ENCODE data around the gene MBOAT7. TPM values are rescaled to one million over a fixed set of nuclear protein-coding genes. Genes with fewer than 3 reads are reported as not detected.
"Not testable (repeated sequence)": the region's sequence is repeated elsewhere in the genome, so short reads cannot be mapped to it uniquely, and the experiment has no call there.

MBOAT7 gene
- total RNA-seq, 2 experiments from 2014 or later, result 90.8 to 93.4 TPM

DNA sequence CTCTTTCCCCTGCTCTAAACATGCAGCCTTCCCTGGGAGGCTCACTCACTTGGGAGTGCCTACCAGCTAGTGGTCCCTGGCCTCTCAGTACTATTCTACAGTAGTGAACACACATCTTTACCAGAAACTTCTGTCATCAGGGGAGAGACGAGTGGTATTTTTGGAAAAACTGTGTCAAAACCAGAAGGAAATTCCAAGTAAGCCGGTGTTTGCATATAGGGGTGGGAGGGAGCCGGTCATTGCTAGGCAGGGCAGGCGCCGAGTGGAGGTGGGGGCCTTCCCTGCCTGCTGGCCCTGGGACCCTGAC lies 18.2 kb upstream of the MBOAT7 start:
- POLR2A ChIA-PET, result interaction anchor here (0.6 to 6.5 kb wide), 2 partner anchors 17 to 71 kb away, joined by 3 to 49 read pairs; partner anchors contain the start of genes MBOAT7 and TSEN34
- no peaks in the 10 kb centered on the region for H3K9me3 Mint-ChIP-seq
- no peak for DNase-seq
- CTCF ChIA-PET, result interaction anchor here (1.2 kb wide), 2 partner anchors 181 to 183 kb away, joined by 3 read pairs; no protein-coding TSS in a partner anchor
- H3K36me3 Mint-ChIP-seq (ENCODE audit: low read depth), result peaks cover 79% of the 10 kb centered on the region
- H3K27ac Mint-ChIP-seq, result peak overlapping the region; percentile 9
- no peak overlapping the region for H3K4me3 Mint-ChIP-seq
- H3K4me1 Mint-ChIP-seq, result peaks cover 92% of the 10 kb centered on the region
- H3K27me3 Mint-ChIP-seq, result no peaks in the 10 kb centered on the region

DNA sequence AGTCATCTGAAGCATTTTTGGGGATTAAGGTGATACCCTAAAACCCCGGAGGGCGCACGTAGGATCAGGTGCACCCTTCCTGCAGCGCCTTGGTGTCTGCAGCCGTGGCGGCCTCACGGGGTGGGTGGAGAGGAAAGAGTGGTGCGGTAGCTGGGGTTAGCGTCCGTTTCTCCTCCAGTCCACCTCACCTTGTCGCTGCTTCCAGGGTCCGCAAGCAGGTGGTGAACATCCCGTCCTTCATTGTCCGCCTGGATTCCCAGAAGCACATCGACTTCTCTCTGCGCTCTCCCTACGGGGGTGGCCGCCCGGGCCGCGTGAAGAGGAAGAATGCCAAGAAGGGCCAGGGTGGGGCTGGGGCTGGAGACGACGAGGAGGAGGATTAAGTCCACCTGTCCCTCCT lies 17.8 kb upstream of the MBOAT7 start:
- H3K36me3 Mint-ChIP-seq (ENCODE audit: low read depth), result peaks cover 81% of the 10 kb centered on the region
- H3K27me3 Mint-ChIP-seq, H3K27ac Mint-ChIP-seq, H3K9me3 Mint-ChIP-seq, DNase-seq, H3K4me3 Mint-ChIP-seq: not testable (repeated sequence)
- peaks cover 96% of the 10 kb centered on the region for H3K4me1 Mint-ChIP-seq
- ChIA-PET POLR2A (interaction anchor here (0.8 to 6.5 kb wide), 3 partner anchors 16 to 92 kb away, joined by 3 to 49 read pairs (median 3); partner anchors contain the start of genes MBOAT7, PRPF31, TFPT and TSEN34), CTCF (interaction anchor here (0.7 kb wide), 1 partner anchor 18 kb away, joined by 3 read pairs; the partner anchor contains the start of gene MBOAT7)

DNA sequence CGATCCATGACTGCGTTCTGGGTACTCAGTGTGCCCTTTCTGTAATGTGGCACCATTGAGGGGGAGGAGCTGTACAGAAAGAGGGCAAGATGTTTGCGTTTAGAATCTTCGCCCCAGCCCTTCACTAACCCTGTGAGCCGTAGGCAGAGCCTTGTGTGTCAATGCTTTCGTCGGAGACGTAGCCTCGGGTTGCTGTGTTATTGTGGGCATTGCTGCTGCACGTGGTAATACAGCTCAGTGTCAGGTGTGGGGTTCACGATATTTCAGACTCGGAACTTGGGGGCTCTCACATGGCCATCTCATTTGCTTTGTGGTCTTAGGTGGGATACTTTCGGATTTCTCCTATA lies 17.4 kb upstream of the MBOAT7 start:
- H3K27ac Mint-ChIP-seq, result no peak overlapping the region
- no peak for DNase-seq
- no peak overlapping the region for H3K4me3 Mint-ChIP-seq
- POLR2A ChIA-PET, result interaction anchor here (0.8 to 6.5 kb wide), 3 partner anchors 16 to 91 kb away, joined by 3 to 49 read pairs (median 3); partner anchors contain the start of genes MBOAT7, PRPF31, TFPT and TSEN34
- peaks cover 97% of the 10 kb centered on the region for H3K4me1 Mint-ChIP-seq
- H3K9me3 Mint-ChIP-seq, result no peaks in the 10 kb centered on the region
- H3K27me3 Mint-ChIP-seq, result no peaks in the 10 kb centered on the region
- peaks cover 85% of the 10 kb centered on the region for H3K36me3 Mint-ChIP-seq (ENCODE audit: low read depth)
- CTCF ChIA-PET, result interaction anchor here (0.7 kb wide), 1 partner anchor 17 kb away, joined by 3 read pairs; the partner anchor contains the start of gene MBOAT7

DNA sequence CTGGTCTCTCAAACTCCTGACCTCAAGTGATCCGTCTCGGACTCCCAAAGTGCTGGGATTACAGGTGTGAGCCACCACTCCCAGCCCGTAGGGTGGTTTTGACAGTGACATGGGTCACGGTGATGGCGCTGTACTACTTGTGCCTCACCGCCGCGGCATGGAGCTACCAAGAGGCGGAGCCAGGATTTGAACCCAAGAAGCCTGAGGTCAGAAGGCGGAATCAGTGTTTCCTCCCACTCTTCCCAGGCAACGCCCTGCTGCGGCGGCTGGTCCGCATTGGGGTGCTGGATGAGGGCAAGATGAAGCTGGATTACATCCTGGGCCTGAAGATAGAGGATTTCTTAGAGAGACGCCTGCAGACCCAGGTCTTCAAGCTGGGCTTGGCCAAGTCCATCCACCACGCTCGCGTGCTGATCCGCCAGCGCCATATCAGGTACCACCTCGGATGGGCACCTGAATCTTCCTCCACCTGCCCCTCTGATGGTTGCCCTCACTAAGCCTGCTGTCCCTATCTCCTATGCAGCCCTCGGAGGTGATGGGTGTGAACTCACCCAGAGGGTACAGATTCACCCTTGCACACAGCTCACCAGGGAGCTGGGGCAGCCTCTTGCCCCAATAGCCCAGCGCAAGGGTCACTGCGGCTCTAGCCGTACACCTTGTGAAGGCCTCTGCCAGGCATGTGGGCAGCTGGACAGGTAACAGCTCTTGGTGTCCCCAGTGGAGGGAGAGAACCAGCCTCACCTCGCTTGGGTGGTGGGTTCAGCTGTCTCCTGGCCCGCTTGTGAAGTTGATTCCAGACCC lies 16.9 kb upstream of the MBOAT7 start:
- no peak overlapping the region for H3K4me3 Mint-ChIP-seq
- H3K9me3 Mint-ChIP-seq, result no peaks in the 10 kb centered on the region
- ChIA-PET POLR2A (interaction anchor here (0.8 to 6.5 kb wide), 6 partner anchors 15 to 91 kb away, joined by 3 to 49 read pairs (median 6); partner anchors contain the start of genes LENG1, MBOAT7, PRPF31 and TFPT), CTCF (interaction anchor here (0.7 to 1.1 kb wide), 3 partner anchors 17 to 36 kb away, joined by 3 to 5 read pairs (median 3); partner anchors contain the start of gene MBOAT7)
- H3K27ac Mint-ChIP-seq, result no peak overlapping the region
- DNase-seq, result no peak
- no peaks in the 10 kb centered on the region for H3K27me3 Mint-ChIP-seq
- peaks cover 98% of the 10 kb centered on the region for H3K4me1 Mint-ChIP-seq
- H3K36me3 Mint-ChIP-seq (ENCODE audit: low read depth), result peaks cover 89% of the 10 kb centered on the region

DNA sequence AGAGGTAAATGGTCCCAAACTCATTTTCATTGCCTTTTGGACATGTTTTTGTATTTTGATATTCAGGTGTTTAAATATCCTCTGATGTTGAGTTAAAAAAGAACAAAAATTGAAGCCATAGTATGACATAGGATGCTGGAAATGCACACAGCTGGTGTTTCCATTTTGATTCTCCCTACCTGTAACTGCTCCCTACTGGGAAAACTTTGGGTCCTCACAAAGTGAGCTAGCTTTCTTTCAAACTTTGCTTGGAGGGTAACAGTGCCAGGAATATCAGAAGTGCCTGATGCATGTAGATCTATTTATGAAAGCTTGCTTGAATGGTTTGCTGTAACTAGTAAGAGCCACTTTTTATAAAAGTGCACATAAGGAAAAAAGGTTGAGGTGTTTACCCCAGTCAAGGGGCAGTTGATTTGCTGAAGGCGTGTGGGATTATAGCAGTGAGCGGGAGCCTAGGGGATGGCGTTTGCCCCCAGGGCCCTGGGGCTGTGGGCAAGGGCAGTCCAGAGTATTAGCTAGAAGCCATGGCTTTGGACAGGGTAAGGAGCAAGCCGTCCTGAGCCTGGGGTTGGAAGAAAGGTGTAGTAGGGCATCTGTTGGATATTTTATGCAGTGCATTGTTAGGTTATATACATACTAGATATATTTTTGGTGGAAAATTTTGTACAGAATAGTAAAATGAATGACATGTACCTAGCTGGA lies 15.5 kb upstream of the MBOAT7 start:
- peak overlapping the region; percentile 21 for H3K27ac Mint-ChIP-seq
- H3K4me1 Mint-ChIP-seq, result peaks cover 89% of the 10 kb centered on the region
- H3K4me3 Mint-ChIP-seq, result peak overlapping the region; percentile 91
- CTCF ChIA-PET, result interaction anchor here (1.1 to 1.4 kb wide), 2 partner anchors 16 to 61 kb away, joined by 5 to 9 read pairs; partner anchors contain the start of gene MBOAT7
- H3K27me3 Mint-ChIP-seq, result no peaks in the 10 kb centered on the region
- no peaks in the 10 kb centered on the region for H3K9me3 Mint-ChIP-seq
- DNase-seq, result no peak
- POLR2A ChIA-PET, result interaction anchor here (1.5 to 2.1 kb wide), 3 partner anchors 14 to 46 kb away, joined by 6 to 10 read pairs (median 6); partner anchors contain the start of genes LENG1, MBOAT7 and TSEN34
- H3K36me3 Mint-ChIP-seq (ENCODE audit: low read depth), result peaks cover 87% of the 10 kb centered on the region

DNA sequence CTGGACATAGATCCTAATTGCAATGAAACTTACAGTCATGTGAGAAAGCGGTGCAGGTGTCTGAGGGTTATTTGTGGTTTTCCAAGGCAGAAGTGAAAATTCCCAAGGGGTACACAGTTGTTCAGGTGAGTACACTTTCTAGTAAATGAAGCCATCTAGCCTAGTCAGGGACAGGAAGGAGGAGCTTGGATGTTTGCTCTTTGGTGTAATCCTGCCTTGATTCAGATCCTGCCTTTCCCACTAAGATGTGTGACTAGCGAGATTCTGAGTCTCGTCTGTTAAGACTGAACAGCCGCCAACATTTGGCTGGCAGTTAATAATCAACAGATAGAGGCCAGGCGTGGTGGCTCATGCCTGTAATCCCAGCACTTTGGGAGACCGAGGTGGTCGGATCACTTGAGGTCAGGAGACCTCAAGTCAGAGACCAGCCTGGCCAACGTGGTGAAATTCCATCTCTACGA lies 13.8 kb upstream of the MBOAT7 start:
- POLR2A ChIA-PET, result interaction anchor here (5.3 to 5.9 kb wide), 2 partner anchors 7 to 13 kb away, joined by 60 to 169 read pairs; partner anchors contain the start of genes MBOAT7 and TSEN34
- Mint-ChIP-seq H3K4me1 (peaks cover 78% of the 10 kb centered on the region), H3K4me3 (peak overlapping the region; percentile 91), H3K9me3 (no peaks in the 10 kb centered on the region), H3K36me3 (ENCODE audit: low read depth) (peaks cover 76% of the 10 kb centered on the region), H3K27ac (peak overlapping the region; percentile 55), H3K27me3 (no peaks in the 10 kb centered on the region)
- no peak for DNase-seq
- CTCF ChIA-PET, result no interaction called here

DNA sequence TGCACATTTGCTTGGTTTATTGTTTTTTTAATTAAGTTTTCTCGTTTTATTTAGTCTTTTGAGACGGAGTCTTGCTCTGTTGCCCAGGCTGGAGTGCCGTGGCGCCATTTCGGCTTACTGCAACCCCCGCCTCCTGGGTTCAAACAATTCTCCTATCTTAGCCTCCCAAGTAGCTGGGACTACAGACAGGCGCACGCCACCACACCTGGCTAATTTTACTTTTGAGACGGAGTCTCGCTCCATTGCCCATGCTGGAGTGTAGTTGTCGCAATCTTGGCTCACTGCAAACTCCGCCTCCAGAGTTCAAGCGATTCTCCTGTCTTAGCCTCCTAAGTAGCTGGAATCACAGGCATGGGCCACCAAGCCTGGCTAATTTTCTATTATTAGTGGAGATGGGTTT lies 12.6 kb upstream of the MBOAT7 start:
- Mint-ChIP-seq H3K9me3 (no peaks in the 10 kb centered on the region), H3K4me3 (peak overlapping the region; percentile 91), H3K36me3 (ENCODE audit: low read depth) (peaks cover 64% of the 10 kb centered on the region), H3K4me1 (peaks cover 66% of the 10 kb centered on the region), H3K27me3 (no peaks in the 10 kb centered on the region), H3K27ac (peak overlapping the region; percentile 95)
- ChIA-PET CTCF (interaction anchor here (1.9 kb wide), 1 partner anchor 33 kb away, joined by 6 read pairs; no protein-coding TSS in a partner anchor), POLR2A (interaction anchor here (1.5 to 5.9 kb wide), 5 partner anchors 9 to 247 kb away, joined by 5 to 169 read pairs (median 23); partner anchors contain the start of genes CNOT3, LENG1, LENG8 and MBOAT7)
- DNase-seq, result no peak

DNA sequence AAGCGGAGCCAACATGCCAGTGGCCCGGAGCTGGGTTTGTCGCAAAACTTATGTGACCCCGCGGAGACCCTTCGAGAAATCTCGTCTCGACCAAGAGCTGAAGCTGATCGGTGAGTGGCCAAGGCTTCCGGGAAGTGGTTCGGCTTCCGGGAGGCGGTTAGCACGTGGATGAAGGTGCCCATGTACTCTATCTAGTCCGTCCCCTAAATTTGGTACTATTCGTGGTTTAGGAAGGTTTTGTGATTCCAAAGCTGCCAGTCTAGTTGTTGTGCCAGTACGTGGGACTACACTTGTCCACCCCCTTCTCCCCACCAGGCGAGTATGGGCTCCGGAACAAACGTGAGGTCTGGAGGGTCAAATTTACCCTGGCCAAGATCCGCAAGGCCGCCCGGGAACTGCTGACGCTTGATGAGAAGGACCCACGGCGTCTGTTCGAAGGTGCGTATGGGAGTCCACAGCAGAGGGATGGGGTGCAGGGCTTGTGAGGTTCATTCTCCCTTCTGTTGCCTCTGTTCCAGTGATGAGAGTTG lies 11.9 kb upstream of the MBOAT7 start:
- Mint-ChIP-seq H3K4me1 (peaks cover 59% of the 10 kb centered on the region), H3K4me3 (peak overlapping the region; percentile 91), H3K27me3 (no peaks in the 10 kb centered on the region), H3K9me3 (no peaks in the 10 kb centered on the region), H3K27ac (peak overlapping the region; percentile 95), H3K36me3 (ENCODE audit: low read depth) (peaks cover 56% of the 10 kb centered on the region)
- no peak for DNase-seq
- POLR2A ChIA-PET, result interaction anchor here (0.7 to 5.9 kb wide), 18 partner anchors 9 to 262 kb away, joined by 3 to 169 read pairs (median 5); partner anchors contain the start of genes CNOT3, LENG1, LENG8 and LENG9
- CTCF ChIA-PET, result interaction anchor here (0.6 to 3.1 kb wide), 6 partner anchors 10 to 98 kb away, joined by 3 to 16 read pairs (median 4); partner anchors contain the start of gene MBOAT7

DNA sequence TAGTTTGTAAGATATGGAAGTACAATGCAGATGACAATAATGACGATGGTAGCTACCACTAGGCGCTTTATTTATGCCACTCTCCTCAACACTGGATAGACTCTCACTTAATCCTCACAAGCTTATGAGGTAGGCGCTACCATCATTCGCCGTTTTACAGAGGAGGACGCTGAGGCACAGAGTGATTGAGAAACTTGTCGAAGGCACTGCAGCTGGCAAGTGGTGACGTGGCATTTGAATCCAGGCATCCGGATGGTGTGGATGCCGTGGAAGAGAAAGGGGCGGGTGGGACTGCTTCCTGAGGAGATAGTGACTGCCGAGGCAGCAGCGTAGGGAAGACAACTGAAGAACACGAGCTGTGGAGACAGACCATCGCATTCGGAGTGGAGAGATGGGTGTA lies 10.0 kb upstream of the MBOAT7 start:
- peaks cover 40% of the 10 kb centered on the region for H3K4me1 Mint-ChIP-seq
- peaks cover 46% of the 10 kb centered on the region for H3K36me3 Mint-ChIP-seq (ENCODE audit: low read depth)
- DNase-seq, result no peak
- peak overlapping the region; percentile 68 for H3K4me3 Mint-ChIP-seq
- CTCF ChIA-PET, result interaction anchor here (1.3 to 3.1 kb wide), 2 partner anchors 8 to 11 kb away, joined by 3 to 16 read pairs; partner anchors contain the start of genes MBOAT7 and TSEN34
- POLR2A ChIA-PET, result interaction anchor here (1.2 to 5.9 kb wide), 6 partner anchors 10 to 84 kb away, joined by 3 to 169 read pairs (median 18); partner anchors contain the start of genes CNOT3, MBOAT7, PRPF31 and TFPT
- no peaks in the 10 kb centered on the region for H3K27me3 Mint-ChIP-seq
- peak overlapping the region; percentile 44 for H3K27ac Mint-ChIP-seq
- no peaks in the 10 kb centered on the region for H3K9me3 Mint-ChIP-seq

DNA sequence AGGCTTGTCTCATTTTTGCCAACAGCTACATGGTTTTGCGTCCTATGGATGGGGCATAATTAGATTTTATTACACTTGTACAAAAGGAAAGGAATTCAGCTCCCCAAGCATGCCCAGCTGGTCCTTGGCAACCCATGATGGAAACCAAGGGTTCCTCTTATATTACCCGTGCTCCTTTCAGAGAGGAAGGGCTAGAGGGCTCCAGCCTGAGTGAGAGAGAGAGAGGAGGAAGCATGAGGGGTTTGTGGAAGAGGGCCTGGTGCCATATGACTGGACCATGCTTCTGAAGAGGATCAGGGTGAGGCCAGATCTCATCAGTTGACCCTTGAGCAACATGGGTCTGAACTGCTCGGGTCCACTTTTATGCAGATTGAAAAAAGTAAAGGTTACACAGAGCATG lies 7.7 kb upstream of the MBOAT7 start:
- Mint-ChIP-seq H3K27me3 (no peaks in the 10 kb centered on the region), H3K27ac (no peak overlapping the region), H3K36me3 (ENCODE audit: low read depth) (peaks cover 29% of the 10 kb centered on the region), H3K9me3 (no peaks in the 10 kb centered on the region), H3K4me3 (no peak overlapping the region), H3K4me1 (peaks cover 29% of the 10 kb centered on the region)
- no peak for DNase-seq
- POLR2A ChIA-PET, result no interaction called here
- CTCF ChIA-PET, result no interaction called here

DNA sequence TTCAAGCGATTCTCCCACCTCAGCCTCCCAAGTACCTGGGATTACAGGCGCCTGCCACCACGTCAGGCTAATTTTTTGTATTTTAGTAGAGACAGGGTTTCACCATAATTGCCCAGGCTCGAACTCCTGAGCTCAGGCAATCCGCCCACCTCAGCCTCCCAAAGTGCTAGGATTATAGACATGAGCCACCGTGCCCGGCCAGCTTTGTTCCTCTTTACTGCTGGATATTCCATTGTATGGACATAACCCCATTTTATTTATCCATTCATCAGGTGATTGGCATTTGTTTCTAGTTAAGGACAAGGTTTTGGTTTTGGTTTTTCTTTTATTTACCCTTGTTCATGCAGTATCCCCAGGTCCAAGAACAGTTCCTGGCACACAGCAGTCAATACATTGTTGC lies 7.2 kb upstream of the MBOAT7 start:
- Mint-ChIP-seq H3K27me3 (no peaks in the 10 kb centered on the region), H3K9me3 (no peaks in the 10 kb centered on the region), H3K4me1 (peaks cover 29% of the 10 kb centered on the region), H3K36me3 (ENCODE audit: low read depth) (peaks cover 26% of the 10 kb centered on the region), H3K4me3 (no peak overlapping the region), H3K27ac (no peak overlapping the region)
- ChIA-PET CTCF (no interaction called here), POLR2A (no interaction called here)
- DNase-seq, result no peak

DNA sequence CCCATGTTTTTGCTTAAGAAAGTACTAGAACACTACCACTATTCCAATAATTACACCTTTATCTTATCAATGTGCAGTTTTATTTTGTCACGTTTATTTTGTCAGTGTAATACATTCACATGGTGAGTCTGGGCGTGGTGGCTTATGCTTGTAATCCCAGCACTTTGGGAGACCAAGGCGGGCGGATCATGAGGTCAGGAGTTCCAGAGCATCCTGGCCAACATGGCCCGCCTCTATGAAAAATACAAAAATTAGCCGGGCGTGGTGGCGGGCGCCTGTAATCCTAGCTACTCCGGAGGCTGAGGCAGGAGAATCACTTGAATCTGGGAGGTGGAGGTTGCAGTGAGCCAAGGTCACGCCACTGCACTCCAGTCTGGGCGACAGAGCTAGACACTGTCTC lies 5.1 kb upstream of the MBOAT7 start:
- H3K4me3 Mint-ChIP-seq, POLR2A ChIA-PET, CTCF ChIA-PET, H3K9me3 Mint-ChIP-seq, DNase-seq, H3K27ac Mint-ChIP-seq, H3K27me3 Mint-ChIP-seq: not testable (repeated sequence)
- peaks cover 18% of the 10 kb centered on the region for H3K36me3 Mint-ChIP-seq (ENCODE audit: low read depth)
- H3K4me1 Mint-ChIP-seq, result peaks cover 23% of the 10 kb centered on the region

All from activated CD4-positive, alpha-beta memory T cell treated with anti-CD3 and anti-CD28 coated beads, Interleukin-2, amount 10 ng/mL, durations not matched to agents 7 days and 5 days (primary cell).